Smooth muscle cell (in vitro differentiated cells): Measurements from ENCODE around the gene ICE2. TPM values are rescaled to one million over a fixed set of nuclear protein-coding genes. Genes with fewer than 3 reads are reported as not detected.
A peak's percentile ranks its signal among the peaks of the same experiment; 100 is the strongest.

Source experiments
- DNase-seq: peaks from one replicate; lab custom pipeline; 2025; ENCODE audit not compliant: unreplicated experiment; lab: John Stamatoyannopoulos, UW
- H2AFZ ChIP-seq: fragments of 200-600 bp; sonication (generic); 2 replicates; pipeline ENCODE4 v1.6.0; 2016; ENCODE audit warnings: antibody characterized with exemption, low read depth, mild to moderate bottlenecking
- H3F3A ChIP-seq: fragments of 200-600 bp; sonication (generic); 2 replicates; pipeline ENCODE4 v1.6.0; 2017; ENCODE audit warnings: antibody characterized with exemption, low read depth
- H3K27ac ChIP-seq: fragments of 200-600 bp; sonication (generic); 2 replicates; pipeline ENCODE4 v1.5.1; 2016; ENCODE audit warnings: low read depth, mild to moderate bottlenecking
- H3K27me3 ChIP-seq: fragments of 200-600 bp; sonication (generic); 2 replicates; pipeline ENCODE4 v1.6.1; 2016; ENCODE audit warnings: low read depth, mild to moderate bottlenecking
- H3K36me3 ChIP-seq: fragments of 200-600 bp; sonication (generic); 2 replicates; pipeline ENCODE4 v1.5.1; 2016; ENCODE audit warnings: low read depth
- H3K4me1 ChIP-seq: fragments of 200-600 bp; sonication (generic); 2 replicates; pipeline ENCODE4 v1.5.1; 2016; ENCODE audit warnings: low read depth
- H3K4me2 ChIP-seq: fragments of 200-600 bp; sonication (generic); 2 replicates; pipeline ENCODE4 v1.6.0; 2016; ENCODE audit warnings: mild to moderate bottlenecking
- H3K4me3 ChIP-seq: fragments of 200-600 bp; sonication (generic); 2 replicates; pipeline ENCODE4 v1.5.1; 2016; ENCODE audit warnings: mild to moderate bottlenecking
- H3K79me2 ChIP-seq: fragments of 200-600 bp; sonication (generic); 2 replicates; pipeline ENCODE4 v1.6.0; 2016; ENCODE audit warnings: low read depth, mild to moderate bottlenecking
- H3K9ac ChIP-seq: fragments of 200-600 bp; sonication (generic); 2 replicates; pipeline ENCODE4 v1.6.0; 2016; ENCODE audit warnings: low read depth
- H3K9me3 ChIP-seq: fragments of 200-600 bp; sonication (generic); replicated peaks from 2 replicates; pipeline ENCODE4 v1.5.1; 2016; ENCODE audit warnings: low read depth
- H4K20me1 ChIP-seq: fragments of 200-600 bp; sonication (generic); 2 replicates; pipeline ENCODE4 v1.6.0; 2016; ENCODE audit warnings: low read depth
- WGBS: methylation state at CpG from one replicate; pipeline ENCODE4 v1.1.7; 2016; ENCODE audit warnings: low lambda C conversion rate; 5-methylcytosine and 5-hydroxymethylcytosine counted together
- polyA plus RNA-seq: library from polyadenylated mRNA; unstranded; fragments of >200 nt; fragmentation: Nextera tagmentation; extraction: Ambion mirVana; gene quantifications from 2 replicates; pipeline ENCODE4 v1.2.1, GENCODE V29; 2016
- total RNA-seq: library from RNA; depleted of rRNA; stranded (reverse); fragments of >200 nt; gene quantifications from 2 replicates; pipeline ENCODE4 v1.2.3, GENCODE V29; 2014
- TF ChIP-seq, protein P1 (sequence below): fragments of 200-600 bp; sonication (generic); IDR thresholded peaks from 2 replicates; pipeline ENCODE4 v1.5.1; 2017; ENCODE audit warnings: borderline replicate concordance, mild to moderate bottlenecking, antibody characterized with exemption; ENCODE audit not compliant: insufficient read depth, poor library complexity, severe bottlenecking

Gene ICE2
- total and polyA plus RNA-seq, 2 experiments from 2014 or later: 15.2 to 17.3 TPM

DNA sequence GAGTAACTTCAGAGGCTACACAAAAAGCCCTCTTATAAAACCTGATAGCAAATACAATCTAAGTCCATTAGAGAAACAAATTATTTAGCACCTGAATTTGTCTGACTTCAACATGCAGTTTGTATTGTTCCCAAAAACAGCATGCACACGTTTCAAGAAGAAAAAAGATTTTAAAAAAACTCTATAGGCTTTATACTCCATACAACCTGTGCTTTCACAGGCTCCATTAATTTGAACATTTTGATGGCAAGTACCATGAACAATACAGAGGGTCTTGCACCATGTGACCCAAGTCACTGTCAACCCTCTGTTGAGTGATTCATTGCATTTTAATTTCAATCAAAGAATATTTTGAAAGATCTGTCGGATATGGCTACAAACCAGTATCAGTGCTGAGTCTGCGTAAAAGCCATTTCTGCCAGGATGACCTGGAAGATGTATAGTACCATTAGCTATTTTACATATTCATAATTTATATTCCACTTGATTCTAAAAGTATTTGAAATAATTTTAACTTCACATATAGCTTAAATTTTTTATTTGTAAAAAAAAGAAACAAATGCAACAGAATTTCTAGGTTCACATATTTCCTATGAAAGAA is 94.3 kb downstream of the ICE2 start:
- H3K79me2 ChIP-seq: peaks cover 89% of the 10 kb centered on the region
- no peak for DNase-seq
- H3F3A ChIP-seq: peaks cover 67% of the 10 kb centered on the region
- H3K36me3 ChIP-seq: peaks cover 9% of the 10 kb centered on the region
- peak overlapping the region; percentile 42 for H3K4me2 ChIP-seq
- no peaks in the 10 kb centered on the region for H3K27me3 ChIP-seq
- H3K27ac ChIP-seq: peak overlapping the region; percentile 99
- peaks cover 15% of the 10 kb centered on the region for H3K4me1 ChIP-seq
- no peak overlapping the region for H2AFZ ChIP-seq
- H3K9ac ChIP-seq: no peak overlapping the region
- no peak overlapping the region for H3K4me3 ChIP-seq
- TF ChIP-seq, protein P1, sequence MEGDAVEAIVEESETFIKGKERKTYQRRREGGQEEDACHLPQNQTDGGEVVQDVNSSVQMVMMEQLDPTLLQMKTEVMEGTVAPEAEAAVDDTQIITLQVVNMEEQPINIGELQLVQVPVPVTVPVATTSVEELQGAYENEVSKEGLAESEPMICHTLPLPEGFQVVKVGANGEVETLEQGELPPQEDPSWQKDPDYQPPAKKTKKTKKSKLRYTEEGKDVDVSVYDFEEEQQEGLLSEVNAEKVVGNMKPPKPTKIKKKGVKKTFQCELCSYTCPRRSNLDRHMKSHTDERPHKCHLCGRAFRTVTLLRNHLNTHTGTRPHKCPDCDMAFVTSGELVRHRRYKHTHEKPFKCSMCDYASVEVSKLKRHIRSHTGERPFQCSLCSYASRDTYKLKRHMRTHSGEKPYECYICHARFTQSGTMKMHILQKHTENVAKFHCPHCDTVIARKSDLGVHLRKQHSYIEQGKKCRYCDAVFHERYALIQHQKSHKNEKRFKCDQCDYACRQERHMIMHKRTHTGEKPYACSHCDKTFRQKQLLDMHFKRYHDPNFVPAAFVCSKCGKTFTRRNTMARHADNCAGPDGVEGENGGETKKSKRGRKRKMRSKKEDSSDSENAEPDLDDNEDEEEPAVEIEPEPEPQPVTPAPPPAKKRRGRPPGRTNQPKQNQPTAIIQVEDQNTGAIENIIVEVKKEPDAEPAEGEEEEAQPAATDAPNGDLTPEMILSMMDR: no peak
- WGBS: 93% methylated on average over 3 of the region's 3 CpGs
- H3K9me3 ChIP-seq: no peaks in the 10 kb centered on the region
- peaks cover 100% of the 10 kb centered on the region for H4K20me1 ChIP-seq

DNA sequence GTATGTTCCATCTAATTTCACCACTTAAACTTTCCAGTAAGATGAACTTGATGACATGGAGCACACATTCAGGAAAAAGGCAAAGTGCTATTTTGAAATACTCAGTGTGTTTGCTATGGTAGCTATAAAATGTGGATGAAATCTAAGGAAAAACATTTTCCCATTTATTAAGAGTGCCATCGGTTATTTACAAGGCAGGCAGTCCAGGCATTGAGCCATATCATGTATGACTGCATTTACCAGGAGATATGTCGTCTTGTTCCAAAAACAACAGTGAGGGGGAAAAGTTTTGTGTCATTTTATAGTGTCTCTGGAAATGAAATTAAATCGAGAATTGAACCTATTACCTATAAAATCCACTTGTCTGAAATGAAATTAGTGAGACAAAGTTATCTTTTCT is 94.9 kb downstream of the ICE2 start:
- Histone ChIP-seq H3K4me2 (peak overlapping the region; percentile 42), H3K9ac (no peak overlapping the region), H3K27ac (peak overlapping the region; percentile 99)

DNA sequence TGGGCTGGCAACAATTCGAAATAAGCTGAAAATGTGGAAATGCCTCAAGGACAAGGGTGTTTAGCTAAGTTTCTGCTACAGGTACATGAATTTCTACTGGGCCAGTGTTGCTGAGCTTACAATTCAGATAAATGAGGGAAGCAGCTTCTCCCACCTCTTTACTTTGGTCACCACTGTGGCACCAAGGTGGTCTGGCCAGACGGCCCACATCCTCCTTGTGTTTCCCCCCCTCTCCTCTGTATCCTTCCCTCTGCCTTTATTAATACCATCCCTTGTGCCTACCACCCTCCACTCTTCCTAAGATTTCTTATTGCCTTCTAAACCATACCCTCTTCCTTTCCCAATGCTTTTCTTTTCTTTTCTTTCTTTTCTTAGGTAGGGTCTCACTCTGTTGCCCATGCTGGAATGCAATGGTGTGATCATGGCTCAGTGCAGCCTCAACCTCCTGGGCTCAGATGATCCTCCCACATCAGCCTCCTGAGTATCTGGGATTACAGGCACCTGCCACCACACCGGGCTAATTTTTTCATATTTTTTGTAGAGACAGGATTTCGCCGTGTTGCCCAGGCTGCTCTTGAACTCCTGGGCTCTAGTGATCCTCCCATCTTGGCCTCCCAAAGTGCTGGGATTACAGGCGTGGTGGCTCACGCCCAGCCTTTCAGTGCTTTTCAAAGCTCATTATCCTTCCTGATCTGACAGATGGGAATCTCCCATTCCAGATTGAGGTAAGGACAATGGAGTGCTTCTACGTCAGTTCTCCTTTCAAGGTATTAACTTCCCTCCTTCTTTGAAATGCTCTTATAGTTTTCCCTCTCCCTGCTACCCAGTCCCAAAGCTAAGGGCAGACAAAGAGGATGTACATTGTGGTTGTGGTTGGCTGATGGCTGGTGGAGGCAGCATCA is 95.9 kb downstream of the ICE2 start:
- Histone ChIP-seq H2AFZ (no peak overlapping the region), H3K9me3 (no peaks in the 10 kb centered on the region), H3K4me2 (peak overlapping the region; percentile 58), H3K4me3 (no peak overlapping the region), H3K36me3 (peaks cover 9% of the 10 kb centered on the region), H3K4me1 (peaks cover 22% of the 10 kb centered on the region), H3K9ac (no peak overlapping the region), H3K27ac (peak overlapping the region; percentile 99), H3K79me2 (peaks cover 88% of the 10 kb centered on the region), H4K20me1 (peaks cover 100% of the 10 kb centered on the region), H3K27me3 (no peaks in the 10 kb centered on the region), H3F3A (peaks cover 79% of the 10 kb centered on the region)
- 91% methylated on average over 8 of the region's 8 CpGs for WGBS
- DNase-seq: no peak
- TF ChIP-seq, protein P1: no peak

More for the DNA sequence above, 94.9 kb downstream of the ICE2 start:
- Histone ChIP-seq H4K20me1 (peaks cover 100% of the 10 kb centered on the region), H3F3A (peaks cover 72% of the 10 kb centered on the region), H3K4me1 (peaks cover 20% of the 10 kb centered on the region), H3K4me3 (no peak overlapping the region), H2AFZ (no peak overlapping the region), H3K27me3 (no peaks in the 10 kb centered on the region), H3K79me2 (peaks cover 88% of the 10 kb centered on the region), H3K36me3 (peaks cover 9% of the 10 kb centered on the region), H3K9me3 (no peaks in the 10 kb centered on the region)
- 91% methylated on average over 3 of the region's 3 CpGs for WGBS
- no peak for DNase-seq
- TF ChIP-seq, protein P1: no peak
